A673 (cell line): ENCODE data around the gene YIPF3. TPM values are rescaled to one million over a fixed set of nuclear protein-coding genes. Genes with fewer than 3 reads are reported as not detected.

Experiments used
- BruUV-seq: library from RNA; stranded (reverse); fragments of 400-500 nt; replicated peaks from 2 replicates; lab custom pipeline; 2021; lab: Mats Ljungman, UMichigan
- CTCF ChIA-PET: fragments of 300-600 bp; sonication (Branson Sonifier 250); formaldehyde crosslinking; loops from one replicate; lab custom pipeline; 2022; ENCODE audit warnings: antibody characterized with exemption; lab: Charles Lee
- POLR2A ChIA-PET: fragments of 300-600 bp; sonication (Branson Sonifier 250); formaldehyde crosslinking; loops from one replicate; lab custom pipeline; 2022; ENCODE audit warnings: antibody characterized with exemption; ENCODE audit not compliant: low non-redundant PET; lab: Charles Lee
- DNase-seq: peaks from one replicate; pipeline ENCODE4 v3.0.0-alpha.2; 2015; ENCODE audit warnings: low spot score
- H3K27ac ChIP-seq: fragments of 200-600 bp; sonication (generic); 2 replicates; pipeline ENCODE4 v1.5.1; 2016; ENCODE audit warnings: mixed run types, low read depth, mild to moderate bottlenecking, mixed read lengths, antibody characterized with exemption, low read length; ENCODE audit not compliant: poor library complexity, severe bottlenecking
- H3K27me3 ChIP-seq: fragments of 200-600 bp; sonication (generic); replicated peaks from 2 replicates; pipeline ENCODE4 v1.6.1; 2017; ENCODE audit warnings: mixed run types, low read depth, mild to moderate bottlenecking, mixed read lengths, antibody characterized with exemption, low read length; ENCODE audit not compliant: insufficient read depth, poor library complexity
- H3K36me3 ChIP-seq: fragments of 200-600 bp; sonication (generic); 2 replicates; pipeline ENCODE4 v1.6.1; 2016; ENCODE audit warnings: mixed run types, mild to moderate bottlenecking, mixed read lengths, antibody characterized with exemption, low read length; ENCODE audit not compliant: insufficient read depth, poor library complexity, severe bottlenecking
- H3K4me1 ChIP-seq: fragments of 200-600 bp; sonication (generic); 2 replicates; pipeline ENCODE4 v1.6.1; 2017; ENCODE audit warnings: mixed run types, mild to moderate bottlenecking, mixed read lengths, antibody characterized with exemption, low read length; ENCODE audit not compliant: insufficient read depth, poor library complexity, severe bottlenecking
- H3K4me3 ChIP-seq: fragments of 200-600 bp; sonication (generic); 2 replicates; pipeline ENCODE4 v1.5.1; 2016; ENCODE audit warnings: low read depth, mixed run types, mild to moderate bottlenecking, mixed read lengths, low read length; ENCODE audit not compliant: poor library complexity, severe bottlenecking
- H3K9me3 ChIP-seq: fragments of 200-600 bp; sonication (generic); 2 replicates; pipeline ENCODE4 v1.6.1; 2016; ENCODE audit warnings: mixed run types, low read depth, mild to moderate bottlenecking, mixed read lengths, antibody characterized with exemption, low read length; ENCODE audit not compliant: poor library complexity, severe bottlenecking
- CTCF ChIP-seq: fragments of 300-800, 200-600 bp; sonication (generic); conservative IDR thresholded peaks from 2 replicates; pipeline ENCODE4 v1.5.1; 2017; ENCODE audit warnings: low read depth, mild to moderate bottlenecking, antibody characterized with exemption, low read length, moderate library complexity, mixed read lengths
- EZH2 ChIP-seq: fragments of 200-600 bp; sonication (generic); IDR thresholded peaks from 2 replicates; pipeline ENCODE4 v1.6.1; 2017; ENCODE audit warnings: borderline replicate concordance, low read depth, mild to moderate bottlenecking, mixed read lengths, antibody characterized with exemption, low read length; ENCODE audit not compliant: poor library complexity, severe bottlenecking
- intact Hi-C: fragments of 100-400 bp; cut with micrococcal nuclease; formaldehyde crosslinking; loops from one replicate; pipeline ENCODE4 v1.10.0; 2022; ENCODE audit not compliant: unreplicated experiment
- total RNA-seq: library from RNA; stranded (reverse); gene quantifications from 2 replicates; pipeline ENCODE4 v1.2.3, GENCODE V29; 2021

Gene YIPF3
- total RNA-seq, 1 experiment from 2014 or later, result 75.1 TPM

GRCh38 chr6:43547222-43547621 is 30.5 kb upstream of the YIPF3 start:
- intact Hi-C loops, result no loop called here
- Histone ChIP-seq H3K4me3 (no peak overlapping the region), H3K9me3 (no peaks in the 10 kb centered on the region), H3K27me3 (no peaks in the 10 kb centered on the region), H3K36me3 (peaks cover 94% of the 10 kb centered on the region), H3K4me1 (no peaks in the 10 kb centered on the region), H3K27ac (no peak overlapping the region)
- no peak for DNase-seq
- TF ChIP-seq EZH2 (no peak), CTCF (no peak)
- ChIA-PET POLR2A (no interaction called here), CTCF (no interaction called here)
- no TSS peak for BruUV-seq

DNA sequence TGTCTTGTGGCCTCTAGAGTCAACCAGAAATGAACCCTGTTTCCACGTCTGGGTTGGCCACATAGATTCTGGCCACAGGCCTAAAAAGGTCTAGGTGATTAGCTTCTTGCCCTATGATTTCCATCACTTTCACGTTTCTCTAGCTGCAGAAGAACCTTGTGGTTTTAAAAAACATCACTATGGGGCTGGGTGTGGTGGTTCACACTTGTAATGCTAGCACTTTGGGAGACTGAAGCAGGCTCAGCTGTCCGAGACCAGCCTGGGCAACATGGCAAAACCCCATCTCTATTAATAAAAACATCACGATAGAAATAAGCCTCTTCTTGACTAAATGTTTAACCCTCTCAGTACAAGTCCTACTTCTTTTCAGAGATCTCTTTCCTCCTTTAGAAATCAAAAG is 27.7 kb upstream of the YIPF3 start:
- H3K9me3 ChIP-seq, result no peaks in the 10 kb centered on the region
- POLR2A ChIA-PET, result no interaction called here
- H3K27ac ChIP-seq, result no peak overlapping the region

GRCh38 chr6:43541774-43542471 is 25.2 kb upstream of the YIPF3 start:
- TF ChIP-seq EZH2, result no peak
- no peak for TF ChIP-seq CTCF
- Histone ChIP-seq H3K4me1 (no peaks in the 10 kb centered on the region), H3K27me3 (no peaks in the 10 kb centered on the region), H3K9me3 (no peaks in the 10 kb centered on the region), H3K4me3 (no peak overlapping the region), H3K27ac (no peak overlapping the region), H3K36me3 (peaks cover 68% of the 10 kb centered on the region)
- intact Hi-C loops, result no loop called here
- ChIA-PET POLR2A (no interaction called here), CTCF (no interaction called here)
- BruUV-seq, result no TSS peak
- no peak for DNase-seq

More for the DNA sequence above, 27.7 kb upstream of the YIPF3 start:
- Histone ChIP-seq H3K27me3 (no peaks in the 10 kb centered on the region), H3K4me3 (no peak overlapping the region), H3K36me3 (peaks cover 76% of the 10 kb centered on the region), H3K4me1 (no peaks in the 10 kb centered on the region)
- TF ChIP-seq CTCF (no peak), EZH2 (no peak)
- BruUV-seq, result no TSS peak
- CTCF ChIA-PET, result no interaction called here
- intact Hi-C loops, result no loop called here
- DNase-seq, result no peak
